ENCODE results near the gene PDSS1.

GRCh38 chr10:26717476-26717875, 20.0 kb downstream of the PDSS1 start:
- no peak for TF ChIP-seq TAF1 (IDR thresholded peaks at IDR 0.05; ENCODE audit: low read depth)
- no peak for TF ChIP-seq POLR2AphosphoS5 (IDR thresholded peaks at IDR 0.05)
- no peak for TF ChIP-seq CTCF (IDR thresholded peaks at IDR 0.05; ENCODE audit: poor library complexity, severe bottlenecking)
- no peak for TF ChIP-seq EZH2 (IDR thresholded peaks at IDR 0.05; ENCODE audit: borderline replicate concordance, insufficient read depth, low read length, poor library complexity, severe bottlenecking)
- TF ChIP-seq, protein P1, sequence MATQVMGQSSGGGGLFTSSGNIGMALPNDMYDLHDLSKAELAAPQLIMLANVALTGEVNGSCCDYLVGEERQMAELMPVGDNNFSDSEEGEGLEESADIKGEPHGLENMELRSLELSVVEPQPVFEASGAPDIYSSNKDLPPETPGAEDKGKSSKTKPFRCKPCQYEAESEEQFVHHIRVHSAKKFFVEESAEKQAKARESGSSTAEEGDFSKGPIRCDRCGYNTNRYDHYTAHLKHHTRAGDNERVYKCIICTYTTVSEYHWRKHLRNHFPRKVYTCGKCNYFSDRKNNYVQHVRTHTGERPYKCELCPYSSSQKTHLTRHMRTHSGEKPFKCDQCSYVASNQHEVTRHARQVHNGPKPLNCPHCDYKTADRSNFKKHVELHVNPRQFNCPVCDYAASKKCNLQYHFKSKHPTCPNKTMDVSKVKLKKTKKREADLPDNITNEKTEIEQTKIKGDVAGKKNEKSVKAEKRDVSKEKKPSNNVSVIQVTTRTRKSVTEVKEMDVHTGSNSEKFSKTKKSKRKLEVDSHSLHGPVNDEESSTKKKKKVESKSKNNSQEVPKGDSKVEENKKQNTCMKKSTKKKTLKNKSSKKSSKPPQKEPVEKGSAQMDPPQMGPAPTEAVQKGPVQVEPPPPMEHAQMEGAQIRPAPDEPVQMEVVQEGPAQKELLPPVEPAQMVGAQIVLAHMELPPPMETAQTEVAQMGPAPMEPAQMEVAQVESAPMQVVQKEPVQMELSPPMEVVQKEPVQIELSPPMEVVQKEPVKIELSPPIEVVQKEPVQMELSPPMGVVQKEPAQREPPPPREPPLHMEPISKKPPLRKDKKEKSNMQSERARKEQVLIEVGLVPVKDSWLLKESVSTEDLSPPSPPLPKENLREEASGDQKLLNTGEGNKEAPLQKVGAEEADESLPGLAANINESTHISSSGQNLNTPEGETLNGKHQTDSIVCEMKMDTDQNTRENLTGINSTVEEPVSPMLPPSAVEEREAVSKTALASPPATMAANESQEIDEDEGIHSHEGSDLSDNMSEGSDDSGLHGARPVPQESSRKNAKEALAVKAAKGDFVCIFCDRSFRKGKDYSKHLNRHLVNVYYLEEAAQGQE (IDR thresholded peaks at IDR 0.05; ENCODE audit: borderline replicate concordance): no peak
- no peak for TF ChIP-seq EP300 (conservative IDR thresholded peaks at IDR 0.05; ENCODE audit: poor library complexity, severe bottlenecking)
